B cell (primary cell): ENCODE measurements around the gene OR8D1. TPM values are rescaled to one million over a fixed set of nuclear protein-coding genes. Genes with fewer than 3 reads are reported as not detected.

ENCODE experiments used
- ATAC-seq: fragments of 200-7000 bp; cut with Tn5 transposase; one replicate; pipeline ENCODE4 v1.10.0; 2021; ENCODE audit warnings: low read depth, mild to moderate bottlenecking, moderate number of reproducible peaks, moderate library complexity
- CTCF ChIA-PET: fragments of 350-600 bp; sonication (Branson Sonifier 250); formaldehyde crosslinking; loops from one replicate; lab custom pipeline; 2021; ENCODE audit warnings: antibody characterized with exemption, inconsistent platforms; lab: Charles Lee
- POLR2A ChIA-PET: fragments of 350-600 bp; sonication (Branson Sonifier 250); formaldehyde crosslinking; loops from one replicate; lab custom pipeline; 2021; ENCODE audit warnings: antibody characterized with exemption; lab: Charles Lee
- DNase-seq: peaks from one replicate; pipeline ENCODE4 v3.0.0; 2013
- H2AFZ ChIP-seq: 2 replicates; pipeline ENCODE4 v1.6.1; 2012; ENCODE audit warnings: mild to moderate bottlenecking, low read depth, low read length; ENCODE audit not compliant: insufficient read depth, poor library complexity, severe bottlenecking
- H3K27ac ChIP-seq, 2 donors: 1 replicate in 1 of 2; 2 replicates in 1 of 2; pipeline ENCODE4 v1.5.1; 2012 to 2013; ENCODE audit warnings: low read length in 2 of 2, mild to moderate bottlenecking in 2 of 2, moderate library complexity in 1 of 2
- H3K27me3 ChIP-seq, 4 experiments: fragments of 200-600 bp in 1 of 4; sonication (generic) in 1 of 4; replicated peaks in 1 of 4; 1 replicate in 2 of 4; 2 replicates in 2 of 4; pipeline versions ENCODE4 v1.6.1 to v1.7.0; 2013 to 2016; ENCODE audit warnings: low read length in 3 of 4, mild to moderate bottlenecking in 2 of 4, mixed read lengths in 1 of 4, moderate library complexity in 1 of 4; ENCODE audit not compliant: insufficient read depth in 4 of 4, control insufficient read depth in 3 of 4; ENCODE audit errors: control extremely low read depth in 1 of 4
- H3K36me3 ChIP-seq, 2 experiments: replicated peaks in 1 of 2; 1 replicate in 1 of 2; 2 replicates in 1 of 2; pipeline versions ENCODE4 v1.6.1 to v1.7.1; 2013; ENCODE audit warnings: low read length in 1 of 2; ENCODE audit not compliant: insufficient read depth in 2 of 2, control insufficient read depth in 1 of 2; ENCODE audit errors: control extremely low read depth in 1 of 2, extremely low read depth in 1 of 2
- H3K4me1 ChIP-seq, 2 donors: fragments of 200-600 bp in 1 of 2; sonication (generic) in 1 of 2; 1 replicate in 1 of 2; 2 replicates in 1 of 2; pipeline versions ENCODE4 v1.5.1 to v1.6.1; 2013 to 2017; ENCODE audit warnings: low read length in 2 of 2; ENCODE audit not compliant: control insufficient read depth in 2 of 2, insufficient read depth in 2 of 2
- H3K4me2 ChIP-seq: replicated peaks from 2 replicates; pipeline ENCODE3; 2012; ENCODE audit warnings: mild to moderate bottlenecking, low read depth, low read length; ENCODE audit not compliant: poor library complexity, severe bottlenecking
- H3K4me3 ChIP-seq, 5 experiments: fragments of 200-600 bp in 1 of 5; sonication (generic) in 1 of 5; 1 replicate in 3 of 5; 2 replicates in 2 of 5; pipeline versions ENCODE4 v1.5.1 to v1.7.0; 2011 to 2016; ENCODE audit warnings: low read length in 4 of 5, mild to moderate bottlenecking in 4 of 5, low read depth in 2 of 5, control low read depth in 1 of 5, moderate library complexity in 1 of 5; ENCODE audit not compliant: insufficient read depth in 1 of 5; ENCODE audit errors: control extremely low read depth in 1 of 5, extremely low read depth in 1 of 5
- H3K79me2 ChIP-seq: fragments of 200-600 bp; sonication (generic); one replicate; pipeline ENCODE4 v1.6.0; 2016; ENCODE audit warnings: low read length; ENCODE audit not compliant: control insufficient read depth, insufficient read depth
- H3K9ac ChIP-seq: fragments of 200-600 bp; sonication (generic); 2 replicates; pipeline ENCODE4 v1.6.1; 2017; ENCODE audit warnings: mild to moderate bottlenecking, low read length, moderate library complexity
- H3K9me3 ChIP-seq, 3 donors: one replicate each; pipeline versions ENCODE4 v1.6.1 to v1.7.1; 2013; ENCODE audit warnings: low read length in 2 of 3; ENCODE audit not compliant: control insufficient read depth in 2 of 3, insufficient read depth in 1 of 3; ENCODE audit errors: control extremely low read depth in 1 of 3
- H4K20me1 ChIP-seq: 2 replicates; pipeline ENCODE4 v1.6.0; 2012; ENCODE audit warnings: mild to moderate bottlenecking, low read length; ENCODE audit not compliant: insufficient read depth, control insufficient read depth, poor library complexity, severe bottlenecking
- H3K27ac Mint-ChIP-seq: one replicate; pipeline ENCODE4 v1.8.0; 2021; ENCODE audit warnings: mixed read lengths
- H3K27me3 Mint-ChIP-seq: one replicate; pipeline ENCODE4 v1.8.0; 2021; ENCODE audit warnings: mixed read lengths
- H3K4me1 Mint-ChIP-seq: one replicate; pipeline ENCODE4 v1.8.0; 2021; ENCODE audit warnings: mixed read lengths
- H3K4me3 Mint-ChIP-seq: one replicate; pipeline ENCODE4 v1.8.0; 2021; ENCODE audit warnings: mixed read lengths
- H3K9me3 Mint-ChIP-seq: one replicate; pipeline ENCODE4 v1.8.0; 2022; ENCODE audit warnings: mixed read lengths; ENCODE audit not compliant: insufficient read depth
- CTCF ChIP-seq: fragments of 200-600 bp; IDR thresholded peaks from one replicate; pipeline ENCODE4 v1.8.0; 2022; ENCODE audit warnings: antibody characterized with exemption, mild to moderate bottlenecking
- EZH2 ChIP-seq: IDR thresholded peaks from 2 replicates; pipeline ENCODE4 v1.6.1; 2012; ENCODE audit warnings: borderline replicate concordance, low read depth, mild to moderate bottlenecking, moderate library complexity, low read length; ENCODE audit not compliant: insufficient read depth, poor library complexity, severe bottlenecking
- WGBS: methylation state at CpG from one replicate; pipeline ENCODE4 v1.1.5; 2013; ENCODE audit warnings: missing lambda C conversion rate; ENCODE audit not compliant: insufficient coverage; 5-methylcytosine and 5-hydroxymethylcytosine counted together
- intact Hi-C: fragments of 100-400 bp; cut with micrococcal nuclease; formaldehyde crosslinking; loops from one replicate; pipeline ENCODE4 v1.10.0; 2022
- polyA plus RNA-seq: library from polyadenylated mRNA; depleted of rRNA; stranded (reverse); fragments of >200 nt; gene quantifications from 2 replicates; pipeline ENCODE4 v1.2.3, GENCODE V29; 2012
- total RNA-seq, 2 donors: library from RNA; stranded (reverse); fragments of 120-200 nt in 1 of 2; gene quantifications; 1 replicate in 1 of 2; 2 replicates in 1 of 2; pipeline versions ENCODE4 v1.2.3 to v1.2.4, GENCODE V29; 2013 to 2022

The OR8D1 gene
- total and polyA plus RNA-seq, 2 donors (not counting 1 experiment from before 2014, with no cell fraction given), result 0.12 TPM; not detected in 1

GRCh38 chr11:124301548-124301947 lies 12.2 kb downstream of the OR8D1 start:
- ChIA-PET CTCF (no interaction called here), POLR2A (no interaction called here)
- Histone ChIP-seq H4K20me1 (no peaks in the 10 kb centered on the region), H3K79me2 (no peaks in the 10 kb centered on the region), H3K36me3 (no peaks in the 10 kb centered on the region), H2AFZ (no peak overlapping the region), H3K4me3 (no peak overlapping the region), H3K4me1 (no peaks in the 10 kb centered on the region), H3K4me2 (no peak overlapping the region), H3K9ac (no peak overlapping the region), H3K9me3 (no peaks in the 10 kb centered on the region), H3K27ac (no peak overlapping the region), H3K27me3 (peaks cover 0 to under 1% (median 0%) of the 10 kb centered on the region in 4 experiments)
- Mint-ChIP-seq H3K27me3 (peaks cover 8% of the 10 kb centered on the region), H3K9me3 (no peaks in the 10 kb centered on the region), H3K4me1 (no peaks in the 10 kb centered on the region), H3K27ac (no peak overlapping the region), H3K4me3 (no peak overlapping the region)
- intact Hi-C loops, result no loop called here
- no peak for ATAC-seq
- 100% methylated on average over 1 of the region's 3 CpGs for WGBS
- TF ChIP-seq EZH2 (no peak), CTCF (no peak)
- DNase-seq, result no peak

- CTCF ChIA-PET, result no interaction called here
- H3K4me1 Mint-ChIP-seq, result no peaks in the 10 kb centered on the region
- Histone ChIP-seq H3K9ac (no peak overlapping the region), H2AFZ (no peak overlapping the region), H3K4me3 (no peak overlapping the region), H3K27me3 (no peaks in the 10 kb centered on the region), H3K79me2 (no peaks in the 10 kb centered on the region), H3K4me2 (no peak overlapping the region), H3K9me3 (no peaks in the 10 kb centered on the region), H3K4me1 (no peaks in the 10 kb centered on the region), H4K20me1 (no peaks in the 10 kb centered on the region), H3K27ac (no peak overlapping the region), H3K36me3 (no peaks in the 10 kb centered on the region)
- ATAC-seq (no peak), DNase-seq (no peak)
- no CpG with 5 or more reads among the region's 4 CpGs for WGBS
- POLR2A ChIA-PET, result no interaction called here
- TF ChIP-seq CTCF (no peak), EZH2 (no peak)
- no peaks in the 10 kb centered on the region for H3K9me3 Mint-ChIP-seq
- no peak overlapping the region for H3K27ac Mint-ChIP-seq
- H3K4me3 Mint-ChIP-seq, result no peak overlapping the region
- peaks cover 14% of the 10 kb centered on the region for H3K27me3 Mint-ChIP-seq
- intact Hi-C loops, result no loop called here
Measured at GRCh38 chr11:124297921-124298320, 15.8 kb downstream of the OR8D1 start.
